ENCODE data around the gene PDS5B.
A peak's percentile ranks its signal among the peaks of the same experiment; 100 is the strongest.
"Not testable (repeated sequence)": the region's sequence is repeated elsewhere in the genome, so short reads cannot be mapped to it uniquely, and the experiment has no call there.

PDS5B gene

GRCh38 chr13:32802159-32802558, 215.9 kb downstream of the PDS5B start:
- no peak for ATAC-seq
- no peak for DNase-seq

- DNase-seq (no peak), ATAC-seq (no peak)
Observed at GRCh38 chr13:32804673-32805230, 218.5 kb downstream of the PDS5B start.

GRCh38 chr13:32811297-32811800, 225.1 kb downstream of the PDS5B start:
- DNase-seq (peak; percentile 16), ATAC-seq (peak; percentile 55)

- ATAC-seq: no peak
- no peak for DNase-seq
Observed at GRCh38 chr13:32821149-32821688, 235.0 kb downstream of the PDS5B start.

GRCh38 chr13:32822771-32823170, 236.5 kb downstream of the PDS5B start:
- DNase-seq (no peak), ATAC-seq (no peak)

- DNase-seq (no peak), ATAC-seq (no peak)
Observed at GRCh38 chr13:32823597-32823996, 237.3 kb downstream of the PDS5B start.

GRCh38 chr13:32824061-32824460, 237.8 kb downstream of the PDS5B start:
- ATAC-seq (no peak), DNase-seq (no peak)

GRCh38 chr13:32824675-32825074, 238.4 kb downstream of the PDS5B start:
- ATAC-seq: no peak
- DNase-seq: no peak

GRCh38 chr13:32825481-32825880, 239.2 kb downstream of the PDS5B start:
- ATAC-seq (no peak), DNase-seq (no peak)

- DNase-seq, ATAC-seq: not testable (repeated sequence)
Observed at GRCh38 chr13:32826372-32826771, 240.1 kb downstream of the PDS5B start.
